Measurements from ENCODE around the gene DMBX1.

The DMBX1 gene

DNA sequence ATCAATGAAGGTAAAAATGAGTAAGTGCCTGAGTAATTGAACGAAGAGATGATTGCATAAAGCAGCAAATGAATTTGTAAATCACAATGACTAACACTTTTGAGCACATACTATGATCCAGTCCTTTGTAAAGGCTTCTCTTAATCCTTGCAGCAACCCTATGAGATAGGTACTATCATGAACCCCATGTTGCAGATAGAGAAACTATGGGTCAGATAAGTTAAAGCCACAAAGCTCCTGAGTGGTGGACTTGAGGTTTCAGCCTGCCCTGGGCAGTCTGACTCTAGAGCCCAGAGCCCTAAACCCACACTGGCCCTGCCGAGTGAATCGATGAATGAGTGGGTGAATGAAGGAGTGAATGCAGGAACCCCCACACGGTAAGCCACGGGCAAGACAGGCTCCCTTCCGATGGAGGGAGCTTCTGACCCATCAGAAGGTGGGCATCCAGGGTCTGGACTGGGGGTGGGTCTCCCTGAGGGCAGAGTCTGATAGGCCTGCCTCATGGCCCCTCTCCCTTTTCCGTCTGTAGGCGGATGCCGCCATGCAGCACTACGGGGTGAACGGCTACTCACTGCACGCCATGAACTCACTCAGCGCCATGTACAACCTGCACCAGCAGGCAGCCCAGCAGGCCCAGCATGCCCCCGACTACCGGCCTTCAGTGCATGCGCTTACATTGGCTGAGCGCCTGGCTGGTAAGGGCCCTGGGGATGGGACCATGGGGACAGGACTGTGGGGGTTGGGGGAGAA is 17.0 kb downstream of the DMBX1 start:
- no peak for DNase-seq (ENCODE audit: low read depth in 2 of 2)

GRCh38 chr1:46508757-46509156 is 19.1 kb downstream of the DMBX1 start:
- no peak for DNase-seq (ENCODE audit: low read depth in 2 of 2)

GRCh38 chr1:46510341-46510997 is 20.8 kb downstream of the DMBX1 start:
- no peak for DNase-seq (ENCODE audit: low read depth in 2 of 2)

GRCh38 chr1:46510998-46511365 is 21.3 kb downstream of the DMBX1 start:
- DNase-seq (ENCODE audit: low read depth in 2 of 2) = no peak

- no peak for DNase-seq (ENCODE audit: low read depth in 2 of 2)
These were observed 22.6 kb downstream of the DMBX1 start for GRCh38 chr1:46512135-46512791.

DNA sequence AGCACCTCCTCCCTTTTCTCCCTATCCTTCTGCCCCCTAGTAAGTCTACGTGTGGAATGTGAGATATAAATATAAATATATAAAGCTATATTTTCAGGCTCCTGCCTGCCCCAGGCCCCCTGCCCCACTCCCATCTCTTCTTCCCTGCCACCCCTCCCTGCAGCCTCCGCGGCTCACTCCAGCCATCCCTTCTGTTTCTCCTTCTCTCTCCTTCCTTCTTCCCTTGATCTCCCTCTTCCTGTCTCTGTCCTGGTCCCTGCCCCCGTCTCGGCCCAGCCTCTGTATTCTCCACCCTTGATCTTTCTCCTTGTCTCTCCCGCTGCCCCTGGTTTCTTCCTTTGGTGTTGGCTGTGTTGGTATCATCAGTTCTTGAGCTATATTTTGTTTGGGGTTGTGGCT is 23.2 kb downstream of the DMBX1 start:
- DNase-seq (ENCODE audit: low read depth in 2 of 2) = no peak

- DNase-seq (ENCODE audit: low read depth in 2 of 2) = no peak
These were observed 23.9 kb downstream of the DMBX1 start for GRCh38 chr1:46513536-46513935.

DNA sequence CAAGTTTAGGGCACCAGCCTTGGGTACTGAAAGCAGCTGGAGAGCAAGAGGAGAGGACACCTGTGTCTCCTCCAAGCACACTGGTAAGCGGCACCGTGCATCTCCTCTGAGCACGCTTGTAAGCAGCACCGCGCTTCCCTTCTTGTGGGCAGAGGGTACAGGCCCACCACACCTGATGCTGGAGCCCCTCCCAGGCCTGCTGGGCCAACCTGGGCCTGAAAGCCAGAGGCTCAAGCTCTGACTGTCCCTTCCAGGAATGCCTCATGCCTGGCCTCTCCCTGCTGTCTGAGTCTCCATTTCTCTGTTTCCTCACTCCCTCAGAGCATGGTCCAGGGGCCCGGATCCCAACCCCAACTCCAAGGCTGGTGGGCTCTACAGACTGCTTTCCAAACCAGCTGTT is 25.9 kb downstream of the DMBX1 start:
- no peak for DNase-seq (ENCODE audit: low read depth in 2 of 2)

DNA sequence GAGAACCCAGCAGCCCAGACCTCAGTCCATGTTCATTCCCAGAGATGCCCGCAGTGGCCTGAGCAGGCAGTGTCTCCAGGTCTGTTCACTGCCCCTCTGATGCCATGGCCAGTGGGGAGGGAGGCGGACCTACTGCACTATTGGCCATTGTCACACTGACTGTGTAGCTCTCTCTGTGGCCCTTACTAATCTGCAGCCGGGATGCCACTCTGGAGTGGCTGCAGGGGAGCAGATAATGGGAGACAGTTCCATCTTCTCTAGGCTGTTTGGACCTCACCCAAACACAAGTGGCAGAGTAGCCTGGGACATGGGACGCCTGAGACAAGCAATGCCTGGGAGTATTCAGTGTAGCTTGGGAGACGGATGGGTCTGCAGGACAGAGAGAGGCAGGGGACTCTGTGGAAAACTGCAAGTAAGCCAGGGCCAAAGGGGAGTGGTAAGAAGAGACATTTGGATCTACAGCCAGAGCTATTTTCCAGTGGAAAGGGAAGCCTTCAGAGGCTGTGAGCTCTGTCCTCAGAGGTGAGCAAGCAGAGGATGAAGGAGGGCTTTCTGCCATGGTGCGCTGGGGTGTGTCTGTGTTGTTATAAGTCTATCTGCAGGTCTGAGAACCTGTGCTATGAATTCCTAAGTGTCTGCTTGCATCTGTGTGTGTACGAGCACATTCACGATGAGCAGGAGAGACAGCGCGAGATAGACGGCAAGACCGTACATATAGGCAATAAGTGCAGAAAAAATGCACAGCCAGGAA is 26.7 kb downstream of the DMBX1 start:
- no peak for DNase-seq (ENCODE audit: low read depth in 2 of 2)

DNA sequence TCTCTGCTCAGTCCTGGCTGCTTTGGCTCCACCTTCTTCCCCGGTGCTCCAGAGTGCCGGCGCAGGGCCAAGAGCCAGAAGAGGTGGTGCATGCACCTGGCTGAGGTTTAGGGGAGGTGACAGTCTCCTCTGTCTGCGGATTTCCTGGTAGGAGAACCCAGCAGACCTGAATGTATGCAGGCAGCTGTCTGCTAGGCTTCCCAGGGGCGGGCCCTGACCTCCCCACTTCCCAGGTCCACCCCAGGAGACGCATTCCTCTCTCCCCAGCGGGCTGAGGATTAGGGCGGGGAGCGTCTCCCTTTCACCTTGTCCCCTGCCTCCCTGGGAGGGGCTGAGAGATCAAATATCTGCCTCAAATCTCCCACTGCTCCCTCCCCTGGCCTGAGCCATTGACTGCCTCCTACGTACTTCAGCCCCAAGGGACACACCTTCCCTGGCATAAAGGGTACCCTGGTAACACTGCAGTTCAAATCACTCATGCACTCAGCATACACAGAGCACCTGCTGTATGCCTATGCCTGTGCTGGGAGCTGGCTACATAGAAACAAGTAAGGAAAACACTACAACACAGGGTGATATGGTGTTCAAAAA is 27.5 kb downstream of the DMBX1 start:
- DNase-seq (ENCODE audit: low read depth in 2 of 2) = no peak

- DNase-seq (ENCODE audit: low read depth in 2 of 2) = no peak
These were observed 28.4 kb downstream of the DMBX1 start for GRCh38 chr1:46517932-46518498.

DNA sequence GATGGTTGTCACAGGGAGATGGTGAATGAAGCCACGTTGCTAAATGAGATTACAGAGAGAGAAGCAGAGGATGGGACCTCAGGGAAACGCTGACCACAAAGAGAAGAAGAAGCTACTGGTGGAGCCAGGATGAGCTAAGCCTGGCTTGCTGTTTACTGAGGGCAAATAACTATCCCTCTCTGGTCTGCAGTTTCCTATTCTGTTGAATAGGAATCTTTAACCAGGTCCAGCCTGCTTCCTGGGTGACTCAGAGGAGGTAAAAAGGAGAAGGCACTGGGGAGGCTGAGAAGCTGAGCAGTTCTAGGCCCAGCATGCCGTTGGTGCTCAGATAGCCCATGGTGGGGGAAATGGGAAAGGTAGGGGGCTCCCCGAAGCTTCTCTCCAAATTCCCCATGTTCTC is 29.6 kb downstream of the DMBX1 start:
- DNase-seq (ENCODE audit: low read depth in 2 of 2) = no peak

- no peak for DNase-seq (ENCODE audit: low read depth in 2 of 2)
These were observed 30.7 kb downstream of the DMBX1 start for GRCh38 chr1:46520063-46520911.

DNA sequence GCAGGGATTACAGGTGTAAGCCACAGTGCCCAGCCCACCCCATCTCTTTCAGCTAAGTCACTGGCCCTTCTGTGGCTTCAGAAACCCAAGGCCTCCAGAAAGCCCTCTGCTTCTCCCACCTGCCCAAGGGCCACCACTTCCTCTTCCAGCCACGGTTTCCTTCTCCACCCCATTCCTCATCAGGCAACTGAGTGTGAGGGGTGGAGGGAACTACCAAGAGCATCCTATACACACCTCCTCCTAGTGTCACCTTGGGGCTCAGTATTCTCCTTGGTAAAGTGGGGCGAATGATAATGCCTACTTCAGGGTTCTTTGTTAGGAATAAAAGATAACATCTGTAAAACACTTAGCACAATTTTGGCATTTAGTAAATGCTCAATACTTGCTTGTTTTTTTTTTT is 31.8 kb downstream of the DMBX1 start:
- no peak for DNase-seq (ENCODE audit: low read depth in 2 of 2)

GRCh38 chr1:46522184-46522968 is 32.7 kb downstream of the DMBX1 start:
- DNase-seq (ENCODE audit: low read depth in 2 of 2) = peak; percentile 21 to 35

DNA sequence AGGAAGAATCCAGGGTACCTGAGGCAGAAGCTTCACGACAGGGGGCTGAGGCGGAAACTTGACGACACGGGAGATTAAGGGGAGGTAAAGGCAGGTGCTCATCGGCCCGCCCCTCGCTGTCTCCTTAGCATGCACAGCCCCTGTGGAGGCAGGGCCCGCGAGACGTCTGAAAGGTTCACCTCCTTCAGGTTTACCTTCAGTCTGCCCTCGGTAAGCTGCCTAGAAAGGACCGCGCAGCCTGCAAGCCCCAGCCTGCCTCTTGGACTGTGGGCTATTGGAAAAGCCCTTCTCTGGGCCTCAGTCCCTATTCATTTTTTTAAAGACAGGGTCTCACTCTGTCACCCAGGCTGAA is 33.3 kb downstream of the DMBX1 start:
- no peak for DNase-seq (ENCODE audit: low read depth in 2 of 2)

DNA sequence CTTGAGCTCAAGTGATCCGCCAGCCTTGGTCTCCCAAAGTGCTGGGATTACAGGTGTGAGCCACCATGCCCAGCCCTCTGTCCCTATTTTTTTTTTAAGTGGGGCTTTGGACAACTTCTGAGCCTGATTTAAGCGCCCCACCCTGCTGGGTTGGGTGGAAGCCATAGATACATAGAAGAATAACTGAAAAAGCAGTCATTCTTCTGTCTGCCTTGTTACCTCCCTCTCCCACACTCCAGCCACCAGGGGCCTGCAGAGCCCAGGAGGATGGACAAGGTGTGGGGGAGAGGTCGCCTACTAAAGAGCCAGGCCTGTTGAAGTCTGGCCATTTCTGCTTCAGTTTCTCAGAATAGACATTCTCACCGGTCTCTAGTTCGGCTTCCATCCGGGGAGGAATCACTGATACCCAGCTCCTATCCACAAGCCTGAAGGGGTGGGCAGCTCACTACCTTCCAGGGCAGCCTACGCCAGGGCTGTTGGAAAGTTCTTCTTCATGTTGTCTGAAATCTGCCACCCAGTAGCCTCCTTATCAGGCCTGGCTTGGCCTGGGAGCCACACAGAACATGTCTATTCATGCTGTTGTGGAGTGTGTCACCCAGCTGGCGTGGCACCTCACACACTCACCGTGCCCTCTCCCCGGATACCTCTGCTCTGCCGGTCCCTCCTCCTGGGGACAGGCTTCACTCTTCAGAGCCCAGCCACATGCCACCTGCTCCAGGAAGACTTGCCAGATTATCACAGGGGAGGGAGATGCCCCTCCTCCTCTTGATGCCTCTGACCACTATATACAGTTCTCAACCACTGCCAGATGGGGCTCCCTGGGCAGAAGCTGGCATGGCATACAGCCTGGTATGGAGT is 34.1 kb downstream of the DMBX1 start:
- no peak for DNase-seq (ENCODE audit: low read depth in 2 of 2)

DNA sequence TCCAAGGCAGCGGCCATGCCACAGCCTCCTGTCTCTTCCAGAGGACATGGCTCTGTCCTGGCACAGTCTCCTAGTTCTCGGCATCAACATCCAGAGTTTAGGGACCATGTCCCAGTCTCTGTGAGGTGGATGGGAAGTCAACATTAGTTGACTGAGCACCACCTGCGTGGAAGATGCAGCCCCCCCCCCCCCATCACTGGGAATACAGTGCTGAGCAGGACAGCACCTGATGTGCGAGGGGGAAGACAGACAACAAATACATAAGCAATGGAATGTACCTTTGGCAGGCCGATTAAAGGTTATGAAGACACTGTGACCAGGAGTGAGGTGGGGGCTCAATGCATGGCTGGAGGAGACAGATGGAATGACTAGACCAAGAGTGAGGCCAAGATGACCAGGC is 35.2 kb downstream of the DMBX1 start:
- DNase-seq (ENCODE audit: low read depth in 2 of 2) = no peak

Data from stimulated activated CD4-positive, alpha-beta T cell treated with anti-CD3 and anti-CD28 coated beads, Interleukin-4, amount 100 ng/mL, for 48 hours (primary cell).